Measurements from ENCODE around the gene G6PD. TPM values are rescaled to one million over a fixed set of nuclear protein-coding genes. Genes with fewer than 3 reads are reported as not detected.
"Not testable (repeated sequence)": the region's sequence is repeated elsewhere in the genome, so short reads cannot be mapped to it uniquely, and the experiment has no call there.

Gene G6PD
- 10 to 100 TPM; 41.0 to 48.6 TPM for total RNA-seq

GRCh38 chrX:154546354-154547244 is at the start of gene G6PD:
Gene G6PD (minus strand): TSS chrX:154546846. CDS start chrX:154546155, 691 bp downstream.
- intact Hi-C loops (cut with DNase I), result no loop called here
- H3K9ac ChIP-seq (ENCODE audit: low read depth in 2 of 2, low read length in 2 of 2), result peak within 1 kb of the TSS; percentile 60 to 79
- H3K27ac ChIP-seq, result peak within 1 kb of the TSS; percentile 91
- H3K9me3 ChIP-seq, result no peaks in the 10 kb centered on the region
- no peak for TF ChIP-seq CTCF (IDR thresholded peaks at IDR 0.05)
- no peaks in the 10 kb centered on the region for H3K4me1 ChIP-seq
- H3K4me3 ChIP-seq, result peak within 1 kb of the TSS; percentile 58
- DNase-seq, result peak; percentile 71
- H3K27me3 ChIP-seq, result no peaks in the 10 kb centered on the region
- H3K36me3 ChIP-seq, result no peaks in the 10 kb centered on the region

GRCh38 chrX:154595559-154596249 is 49.1 kb upstream of the G6PD start:
- intact Hi-C loops (cut with DNase I), result no loop called here
- Histone ChIP-seq H3K27ac (no peak overlapping the region), H3K9me3 (no peaks in the 10 kb centered on the region), H3K9ac (ENCODE audit: low read depth in 2 of 2, low read length in 2 of 2) (no peak overlapping the region), H3K4me1 (no peaks in the 10 kb centered on the region), H3K4me3 (no peak overlapping the region), H3K36me3 (no peaks in the 10 kb centered on the region), H3K27me3 (no peaks in the 10 kb centered on the region)
- DNase-seq, result no peak
- no peak for TF ChIP-seq CTCF (IDR thresholded peaks at IDR 0.05)

- Histone ChIP-seq H3K36me3 (no peaks in the 10 kb centered on the region), H3K9ac (ENCODE audit: low read depth in 2 of 2, low read length in 2 of 2) (no peak overlapping the region), H3K4me3 (no peak overlapping the region)
Measured at GRCh38 chrX:154594491-154594890, 47.8 kb upstream of the G6PD start.

GRCh38 chrX:154593201-154593600 is 46.6 kb upstream of the G6PD start:
- no peak for TF ChIP-seq CTCF (IDR thresholded peaks at IDR 0.05)
- DNase-seq, result no peak

More at GRCh38 chrX:154594491-154594890, 47.8 kb upstream of the G6PD start:
- no peaks in the 10 kb centered on the region for H3K27me3 ChIP-seq
- no peak for TF ChIP-seq CTCF (IDR thresholded peaks at IDR 0.05)
- DNase-seq, result no peak
- H3K9me3 ChIP-seq, result no peaks in the 10 kb centered on the region
- intact Hi-C loops (cut with DNase I), result no loop called here
- no peaks in the 10 kb centered on the region for H3K4me1 ChIP-seq
- H3K27ac ChIP-seq, result no peak overlapping the region

GRCh38 chrX:154592505-154592904 is 45.9 kb upstream of the G6PD start:
- Histone ChIP-seq H3K27me3 (no peaks in the 10 kb centered on the region), H3K9ac (ENCODE audit: low read depth in 2 of 2, low read length in 2 of 2) (no peak overlapping the region), H3K36me3 (no peaks in the 10 kb centered on the region), H3K9me3 (no peaks in the 10 kb centered on the region), H3K27ac (no peak overlapping the region), H3K4me1 (no peaks in the 10 kb centered on the region), H3K4me3 (no peak overlapping the region)
- DNase-seq, result no peak
- no peak for TF ChIP-seq CTCF (IDR thresholded peaks at IDR 0.05)
- intact Hi-C loops (cut with DNase I), result no loop called here

More at GRCh38 chrX:154593201-154593600, 46.6 kb upstream of the G6PD start:
- H3K4me1 ChIP-seq, result no peaks in the 10 kb centered on the region
- H3K4me3 ChIP-seq, result no peak overlapping the region
- no peaks in the 10 kb centered on the region for H3K9me3 ChIP-seq
- intact Hi-C loops (cut with DNase I), result no loop called here
- H3K27me3 ChIP-seq, result no peaks in the 10 kb centered on the region
- no peaks in the 10 kb centered on the region for H3K36me3 ChIP-seq
- H3K9ac ChIP-seq (ENCODE audit: low read depth in 2 of 2, low read length in 2 of 2), result no peak overlapping the region
- no peak overlapping the region for H3K27ac ChIP-seq

GRCh38 chrX:154590415-154590814 is 43.8 kb upstream of the G6PD start:
- H3K9me3 ChIP-seq; H3K27ac ChIP-seq; H3K36me3 ChIP-seq; DNase-seq; H3K4me1 ChIP-seq; H3K9ac ChIP-seq (ENCODE audit: low read depth in 2 of 2, low read length in 2 of 2); intact Hi-C loops (cut with DNase I); H3K4me3 ChIP-seq; H3K27me3 ChIP-seq: not testable (repeated sequence)

GRCh38 chrX:154584585-154585183 is 38.0 kb upstream of the G6PD start, which contains the start of gene CTAG1A:
Gene CTAG1A (plus strand): TSS chrX:154585133. CDS start chrX:154585207, 74 bp downstream.
- H3K9me3 ChIP-seq; H3K36me3 ChIP-seq; DNase-seq; H3K4me1 ChIP-seq; H3K27ac ChIP-seq; H3K9ac ChIP-seq (ENCODE audit: low read depth in 2 of 2, low read length in 2 of 2); intact Hi-C loops (cut with DNase I); H3K27me3 ChIP-seq; H3K4me3 ChIP-seq: not testable (repeated sequence)

GRCh38 chrX:154582994-154583393 is 36.3 kb upstream of the G6PD start:
- H3K4me1 ChIP-seq; DNase-seq; intact Hi-C loops (cut with DNase I); H3K27me3 ChIP-seq; H3K9me3 ChIP-seq; H3K27ac ChIP-seq; H3K36me3 ChIP-seq; H3K9ac ChIP-seq (ENCODE audit: low read depth in 2 of 2, low read length in 2 of 2); H3K4me3 ChIP-seq: not testable (repeated sequence)

All from colonic mucosa (tissue), 4 donors.